Activated B cell treated with CpG ODN at 0.5 μM for 24 hours (primary cell): Measurements from ENCODE around the gene TVP23A. TPM values are rescaled to one million over a fixed set of nuclear protein-coding genes. Genes with fewer than 3 reads are reported as not detected.
A peak's percentile ranks its signal among the peaks of the same experiment; 100 is the strongest.

Experiments
- ATAC-seq: fragments of 200-7000 bp; cut with Tn5 transposase; one replicate; pipeline ENCODE4 v1.10.0; 2021; ENCODE audit warnings: low read depth, mild to moderate bottlenecking, moderate library complexity
- CTCF ChIA-PET: fragments of 350-600 bp; sonication (Branson Sonifier 250); formaldehyde crosslinking; loops from one replicate; lab custom pipeline; 2021; ENCODE audit warnings: antibody characterized with exemption; lab: Charles Lee
- POLR2A ChIA-PET: fragments of 350-600 bp; sonication (Branson Sonifier 250); formaldehyde crosslinking; loops from one replicate; lab custom pipeline; 2021; ENCODE audit warnings: antibody characterized with exemption; lab: Charles Lee
- DNase-seq: peaks from one replicate; pipeline ENCODE4 v3.0.0; 2022
- H3K27ac Mint-ChIP-seq: one replicate; pipeline ENCODE4 v1.8.0; 2020; ENCODE audit warnings: mixed read lengths
- H3K27me3 Mint-ChIP-seq: one replicate; pipeline ENCODE4 v1.8.0; 2021; ENCODE audit warnings: mixed read lengths
- H3K36me3 Mint-ChIP-seq: one replicate; pipeline ENCODE4 v1.8.0; 2021; ENCODE audit warnings: low read depth, mixed read lengths
- H3K4me1 Mint-ChIP-seq: one replicate; pipeline ENCODE4 v1.8.0; 2021; ENCODE audit warnings: mixed read lengths
- H3K4me3 Mint-ChIP-seq: one replicate; pipeline ENCODE4 v1.8.0; 2020; ENCODE audit warnings: mild to moderate bottlenecking, mixed read lengths
- H3K9me3 Mint-ChIP-seq: one replicate; pipeline ENCODE4 v1.8.0; 2020; ENCODE audit warnings: mixed read lengths
- CTCF ChIP-seq: fragments of 200-600 bp; IDR thresholded peaks from one replicate; pipeline ENCODE4 v1.8.0; 2022; ENCODE audit warnings: antibody characterized with exemption, mild to moderate bottlenecking
- intact Hi-C: fragments of 100-400 bp; cut with micrococcal nuclease; formaldehyde crosslinking; loops from one replicate; pipeline ENCODE4 v1.15.1; 2024
- total RNA-seq: library from RNA; stranded (reverse); gene quantifications from 2 replicates; pipeline ENCODE4 v1.2.3, GENCODE V29; 2022

Gene TVP23A
- total RNA-seq, 1 donor from 2014 or later = 1.6 TPM

DNA sequence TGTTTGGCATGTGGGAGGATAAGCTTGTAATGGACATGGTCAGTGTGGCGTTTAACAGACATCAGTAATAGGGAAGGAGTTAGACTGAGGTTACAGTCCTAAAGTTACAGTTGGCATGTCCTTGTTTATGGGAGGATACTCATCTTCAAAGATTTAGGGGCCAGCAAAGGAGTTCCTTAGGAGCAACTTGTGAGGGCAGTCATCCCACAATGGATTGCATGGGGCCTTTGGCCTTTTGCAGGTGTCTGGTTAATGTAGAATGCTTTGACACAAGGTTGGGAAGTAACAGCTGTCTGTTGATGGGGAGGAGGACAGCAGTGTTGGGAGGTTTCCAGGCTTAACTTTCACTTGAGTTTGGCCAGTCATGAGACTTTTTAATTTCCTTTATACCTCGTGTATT lies 72.8 kb downstream of the TVP23A start:
- Mint-ChIP-seq H3K36me3 (peaks cover 61% of the 10 kb centered on the region), H3K27ac (peak overlapping the region; percentile 36), H3K4me1 (peaks cover 64% of the 10 kb centered on the region), H3K27me3 (no peaks in the 10 kb centered on the region), H3K4me3 (peak overlapping the region; percentile 57), H3K9me3 (no peaks in the 10 kb centered on the region)
- DNase-seq (no peak), ATAC-seq (no peak)
- intact Hi-C loops = loop anchor here (10.0 kb wide), 1 partner anchor 361 kb away; the partner anchor contains the start of gene ATF7IP2
- ChIA-PET CTCF (no interaction called here), POLR2A (interaction anchor here (3.6 kb wide), 1 partner anchor 124 kb away, joined by 67 read pairs; no protein-coding TSS in a partner anchor)
- no peak for TF ChIP-seq CTCF

DNA sequence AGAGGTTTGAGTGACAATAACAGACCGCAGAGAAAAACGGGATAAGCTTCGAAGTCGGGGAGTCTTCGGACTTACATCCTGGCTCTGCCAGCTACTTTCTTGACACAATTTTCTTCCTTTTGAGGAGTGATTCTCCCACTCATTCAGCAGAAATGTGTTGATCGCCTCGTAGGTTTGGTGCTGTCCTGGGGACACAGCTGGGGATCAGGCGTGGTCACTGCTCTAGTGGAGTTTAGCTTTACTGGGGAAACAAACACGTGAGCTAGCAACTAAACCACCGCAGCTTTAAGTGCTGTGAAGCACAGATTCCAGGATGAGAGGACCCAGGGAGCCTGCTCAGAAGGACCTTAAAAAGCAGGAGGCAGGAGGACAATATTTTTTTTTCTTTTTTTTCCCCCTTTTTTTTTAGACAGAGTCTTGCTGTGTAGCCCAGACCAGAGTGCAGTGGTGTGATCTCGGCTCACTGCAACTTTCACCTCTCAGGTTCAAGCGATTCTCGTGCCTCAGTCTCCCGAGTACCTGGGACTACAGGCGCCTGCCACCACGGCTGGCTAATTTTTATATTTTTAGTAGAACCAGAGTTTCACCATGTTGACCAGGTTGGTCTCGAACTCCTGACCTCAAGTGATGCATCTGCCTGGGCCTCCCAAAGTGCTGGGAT lies 74.1 kb downstream of the TVP23A start:
- Mint-ChIP-seq H3K4me1 (peaks cover 68% of the 10 kb centered on the region), H3K27ac (peak overlapping the region; percentile 99), H3K9me3 (no peaks in the 10 kb centered on the region), H3K4me3 (peak overlapping the region; percentile 94), H3K36me3 (peaks cover 51% of the 10 kb centered on the region), H3K27me3 (no peaks in the 10 kb centered on the region)
- no peak for DNase-seq
- no peak for ATAC-seq
- ChIA-PET POLR2A (interaction anchor here (0.7 to 3.6 kb wide), 34 partner anchors 9 to 1620 kb away, joined by 3 to 67 read pairs (median 6); partner anchors contain the start of genes CIITA, CLEC16A and DEXI), CTCF (interaction anchor here (0.7 to 1.8 kb wide), 7 partner anchors 8 to 487 kb away, joined by 3 to 18 read pairs (median 4); partner anchors contain the start of gene CIITA)
- no peak for TF ChIP-seq CTCF
- intact Hi-C loops = loop anchor here (1.0 to 10.0 kb wide), 6 partner anchors 9 to 360 kb away; partner anchors contain the start of genes ATF7IP2 and CLEC16A

DNA sequence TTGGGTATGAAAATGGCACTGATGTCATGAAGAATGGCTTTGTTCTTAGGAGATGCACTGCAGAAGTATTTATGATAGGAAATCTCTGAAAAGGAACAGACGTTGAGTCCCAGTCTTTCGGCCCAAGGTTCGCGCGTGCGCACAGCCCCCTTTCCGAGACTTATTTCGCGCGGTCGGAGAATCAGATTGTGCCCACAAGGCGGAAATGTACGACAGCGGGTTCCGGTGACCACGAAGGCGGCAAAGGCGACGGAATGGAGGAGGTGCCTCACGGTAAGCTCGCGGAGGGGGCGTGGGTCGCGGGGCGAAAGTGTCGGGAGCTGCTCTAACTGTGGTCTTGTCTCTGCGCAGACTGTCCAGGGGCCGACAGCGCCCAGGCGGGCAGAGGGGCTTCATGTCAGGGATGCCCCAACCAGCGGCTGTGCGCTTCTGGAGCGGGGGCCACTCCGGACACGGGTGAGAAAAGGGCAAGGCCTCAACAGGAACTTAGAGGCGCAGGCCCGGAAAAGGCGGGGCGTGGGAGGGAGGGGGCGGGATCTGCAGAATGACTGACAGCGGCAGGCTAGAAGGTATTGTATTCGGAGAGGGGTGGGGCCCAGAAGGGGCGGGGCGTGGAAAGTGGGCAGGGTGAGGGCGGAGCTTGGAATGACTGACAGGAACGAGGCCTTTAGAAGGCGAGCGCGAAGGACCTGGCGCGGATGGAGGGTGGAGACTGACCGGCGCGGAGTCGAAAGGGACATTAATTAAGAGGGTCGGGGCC lies 74.8 kb downstream of the TVP23A start, which contains the start of gene NUBP1:
TSS of gene NUBP1 (plus strand) at position 233 of the 760 bp plus-strand sequence. CDS start at position 255, 22 bp downstream.
- DNase-seq (peak; percentile 98), ATAC-seq (peak; percentile 94)
- Mint-ChIP-seq H3K27ac (peak within 1 kb of the TSS; percentile 99), H3K9me3 (no peaks in the 10 kb centered on the region), H3K4me1 (peaks cover 69% of the 10 kb centered on the region), H3K27me3 (no peaks in the 10 kb centered on the region), H3K36me3 (peaks cover 44% of the 10 kb centered on the region), H3K4me3 (peak within 1 kb of the TSS; percentile 94)
- no peak for TF ChIP-seq CTCF
- CTCF ChIA-PET = interaction anchor here (0.7 to 1.8 kb wide), 7 partner anchors 9 to 486 kb away, joined by 3 to 18 read pairs (median 4); partner anchors contain the start of gene CIITA
- intact Hi-C loops = loop anchor here (1.0 to 10.0 kb wide), 7 partner anchors 10 to 359 kb away; partner anchors contain the start of genes ATF7IP2 and CLEC16A
- POLR2A ChIA-PET = interaction anchor here (0.6 to 3.6 kb wide), 37 partner anchors 10 to 1653 kb away, joined by 3 to 67 read pairs (median 6); partner anchors contain the start of genes CIITA, CLEC16A, DEXI and HAPSTR1

DNA sequence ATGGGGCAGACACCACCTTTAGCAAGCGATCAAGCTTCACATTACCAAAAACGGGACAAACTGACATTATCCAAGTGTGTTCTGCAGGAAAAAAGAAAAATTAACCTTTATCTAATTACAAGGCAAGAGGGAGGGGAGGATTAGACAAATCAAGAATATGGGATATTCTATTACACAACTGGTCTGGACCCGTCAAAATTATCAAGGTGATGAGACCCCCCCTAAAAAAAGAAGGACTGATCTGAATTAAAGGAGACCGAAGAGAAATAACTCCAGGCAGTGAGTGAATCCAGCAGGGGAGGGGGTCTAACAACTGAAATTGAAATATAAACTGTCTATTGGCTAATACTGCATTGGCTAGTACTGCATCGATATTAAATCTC lies 75.4 kb downstream of the TVP23A start:
- H3K9me3 Mint-ChIP-seq = no peaks in the 10 kb centered on the region
- ChIA-PET CTCF (interaction anchor here (1.0 to 1.8 kb wide), 5 partner anchors 126 to 173 kb away, joined by 3 to 11 read pairs (median 3); partner anchors contain the start of gene CIITA), POLR2A (interaction anchor here (0.6 to 3.6 kb wide), 24 partner anchors 10 to 1652 kb away, joined by 3 to 67 read pairs (median 9); partner anchors contain the start of genes CIITA, CLEC16A, DEXI and HAPSTR1)
- intact Hi-C loops = loop anchor here (1.0 to 10.0 kb wide), 3 partner anchors 64 to 358 kb away; partner anchors contain the start of gene ATF7IP2
- DNase-seq (no peak), ATAC-seq (no peak)
- TF ChIP-seq CTCF = no peak
- H3K27ac Mint-ChIP-seq = peak overlapping the region; percentile 99
- H3K4me3 Mint-ChIP-seq = peak overlapping the region; percentile 94
- no peaks in the 10 kb centered on the region for H3K27me3 Mint-ChIP-seq
- peaks cover 75% of the 10 kb centered on the region for H3K4me1 Mint-ChIP-seq
- peaks cover 38% of the 10 kb centered on the region for H3K36me3 Mint-ChIP-seq
